Activated CD4-positive, alpha-beta T cell treated with anti-CD3 and anti-CD28 coated beads, Interleukin-2, amount 50 U/mL, for 1 hour (primary cell): ENCODE results near the gene LRR1.
"Not testable (repeated sequence)": the region's sequence is repeated elsewhere in the genome, so short reads cannot be mapped to it uniquely, and the experiment has no call there.

Source experiments
- DNase-seq: peaks from one replicate; pipeline ENCODE4 v3.0.0-alpha.2; 2020

Gene LRR1

GRCh38 chr14:49634547-49635334 is 36.0 kb downstream of the LRR1 start, which contains the start of gene DNAAF2:
DNAAF2 (minus strand) TSS chr14:49635244; CDS start chr14:49635149, 95 bp downstream.
- DNase-seq, result peak; percentile 69

DNA sequence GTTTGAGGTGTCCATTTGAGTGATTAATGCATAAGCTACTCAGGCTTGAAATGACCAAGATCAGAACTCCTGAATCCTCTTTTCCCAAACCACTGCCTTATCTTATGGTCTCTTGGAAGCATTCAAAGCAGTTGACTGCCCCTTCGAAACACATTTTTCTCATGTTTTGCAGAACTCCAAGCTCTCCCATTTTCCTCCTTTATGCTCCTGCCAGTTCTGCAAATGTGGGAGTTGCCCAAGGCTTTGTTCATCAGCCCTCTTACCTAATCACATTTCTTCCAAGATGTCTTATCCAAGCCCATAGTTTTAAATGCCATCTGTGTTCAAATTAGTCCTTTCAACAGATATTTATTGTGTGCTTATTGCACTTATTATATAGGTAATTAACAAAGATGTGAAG is 38.1 kb downstream of the LRR1 start:
- DNase-seq, result no peak

DNA sequence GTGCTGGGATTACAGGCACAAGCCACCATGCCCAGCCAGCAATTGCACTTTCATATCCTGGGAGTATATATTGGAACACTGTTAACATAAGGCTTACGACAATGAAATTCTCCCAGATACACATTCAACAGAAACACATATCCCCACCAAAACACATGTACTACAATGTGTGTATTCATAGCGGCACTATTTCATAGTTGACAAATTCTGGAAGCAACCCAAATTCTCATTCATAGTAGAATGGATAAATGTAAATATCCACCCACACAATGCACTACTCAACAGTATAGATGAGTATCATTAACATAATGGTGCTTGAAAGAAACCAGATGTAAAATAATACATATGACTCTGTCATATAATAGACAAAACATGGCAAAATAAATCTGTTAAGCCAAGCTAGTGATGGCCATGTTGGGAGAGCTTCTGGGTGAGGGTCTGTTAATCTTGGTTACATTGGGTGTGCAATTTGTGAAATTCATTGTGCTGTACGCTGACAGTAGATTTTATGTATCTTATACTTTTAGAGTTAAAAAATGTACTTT is 38.9 kb downstream of the LRR1 start:
- DNase-seq, result no peak

DNA sequence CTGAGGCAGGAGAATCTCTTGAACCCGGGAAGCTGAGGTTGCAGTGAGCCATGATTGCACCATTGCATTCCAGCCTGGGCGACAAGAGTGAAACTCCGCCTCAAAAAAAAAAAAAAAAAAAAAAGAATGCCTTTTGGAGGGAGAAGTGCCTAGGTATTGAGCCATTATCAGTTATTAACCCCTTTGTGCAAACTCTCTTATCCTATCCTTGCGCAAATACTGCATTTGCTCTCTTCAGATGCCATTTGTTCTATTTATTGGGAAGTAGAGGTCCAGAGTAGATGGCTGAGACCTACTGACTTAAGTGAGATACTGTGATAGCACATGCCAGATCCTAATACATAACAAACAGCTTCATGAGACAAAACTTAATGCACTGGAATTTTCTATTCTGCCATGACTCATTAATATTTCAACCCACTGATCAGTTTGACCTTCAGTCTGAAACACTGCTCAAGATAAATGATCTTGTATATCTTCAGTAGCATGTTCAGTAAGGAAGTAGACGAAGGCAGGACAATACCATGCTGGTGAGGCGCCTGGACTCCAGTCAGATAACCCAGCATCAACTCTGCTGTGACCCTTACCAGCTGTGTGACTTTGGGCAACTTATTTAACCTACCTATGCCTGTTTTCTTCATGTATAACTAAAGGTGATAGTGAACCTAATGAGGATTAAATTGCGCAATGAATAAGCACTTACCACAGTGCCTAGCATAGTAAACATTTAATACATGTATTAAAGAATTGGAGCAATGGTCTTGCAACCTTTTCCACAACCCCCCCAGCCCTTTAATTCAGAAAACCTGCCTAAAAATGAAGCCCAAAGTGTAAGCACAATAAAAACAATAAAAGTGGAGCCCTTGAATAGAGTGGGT is 42.0 kb downstream of the LRR1 start:
- no peak for DNase-seq

- DNase-seq, result no peak
Observed at GRCh38 chr14:49641697-49642129, 43.0 kb downstream of the LRR1 start.

DNA sequence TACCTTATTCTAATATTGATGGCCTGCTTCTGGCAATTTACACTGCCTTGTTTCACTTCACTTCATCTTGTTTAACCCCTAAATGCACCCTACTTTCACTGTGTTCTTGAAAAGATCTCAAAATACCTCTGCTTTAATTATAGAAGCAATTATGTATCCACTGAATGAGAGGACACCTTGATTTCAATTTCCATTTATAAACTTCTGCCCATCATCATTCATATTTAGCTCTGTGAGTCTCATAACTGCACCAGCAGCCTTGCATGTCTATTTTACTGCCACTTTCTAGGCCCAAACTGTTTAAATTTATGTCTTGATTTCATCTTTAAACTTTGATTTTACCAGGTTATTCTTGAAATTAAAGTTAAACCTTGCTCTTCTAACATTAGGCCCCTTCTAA is 43.4 kb downstream of the LRR1 start:
- DNase-seq, result no peak

DNA sequence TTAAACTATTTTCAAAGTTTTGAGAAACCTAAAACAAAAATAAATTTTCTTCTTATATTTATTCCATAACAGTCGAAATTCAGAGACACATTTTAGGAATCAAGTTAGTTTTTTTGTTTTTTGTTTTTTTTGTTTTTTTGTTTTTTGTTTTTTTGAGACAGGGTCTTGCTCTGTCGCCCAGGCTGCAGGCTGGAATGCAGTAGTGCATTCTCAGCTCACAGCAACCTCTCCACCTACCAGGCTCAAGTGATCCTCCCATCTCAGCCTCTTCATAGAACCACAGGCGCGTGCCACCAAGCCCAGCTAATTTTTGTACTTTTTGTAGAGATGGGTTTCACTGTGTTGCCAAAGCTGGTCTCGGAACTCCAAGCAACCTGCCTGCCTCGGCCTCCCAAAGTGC is 54.8 kb downstream of the LRR1 start:
- DNase-seq, result no peak

- no peak for DNase-seq
Observed at GRCh38 chr14:49654511-49654910, 55.8 kb downstream of the LRR1 start.

DNA sequence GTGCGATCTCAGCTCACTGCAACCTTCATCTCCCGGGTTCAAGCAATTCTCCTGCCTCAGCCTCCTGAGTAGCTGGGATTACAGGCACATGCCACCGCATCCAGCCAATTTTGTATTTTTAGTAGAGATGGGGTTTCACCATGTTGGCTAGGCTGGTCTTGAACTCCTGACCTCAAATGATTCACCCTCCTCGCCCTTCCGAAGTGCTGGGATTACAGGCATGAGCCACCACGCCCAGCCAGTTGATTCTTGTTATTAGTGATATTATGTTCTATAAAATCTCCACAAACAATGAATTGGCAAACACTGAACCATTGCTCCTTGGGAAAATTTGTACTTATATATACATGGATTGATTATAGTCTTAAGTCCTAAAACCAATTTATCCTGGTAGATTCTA is 58.8 kb downstream of the LRR1 start:
- not testable (repeated sequence) for DNase-seq

- DNase-seq, result no peak
Observed at GRCh38 chr14:49659526-49660455, 61.1 kb downstream of the LRR1 start.
